Central memory CD8-positive, alpha-beta T cell (primary cell): Measurements from ENCODE around the gene PXYLP1.

Experiments used
- ATAC-seq: fragments of 150-1000 bp; cut with Tn5 transposase; replicated peaks from 2 replicates; pipeline ENCODE4 v1.10.0; 2022; ENCODE audit warnings: mild to moderate bottlenecking, moderate FRiP score, moderate number of reproducible peaks; ENCODE audit not compliant: poor library complexity, severe bottlenecking; ENCODE audit errors: extremely low read depth
- DNase-seq, 2 donors: peaks; one replicate each; pipeline ENCODE4 v3.0.0; 2021; ENCODE audit warnings: low spot score in 2 of 2
- H3K27ac Mint-ChIP-seq: one replicate; pipeline ENCODE4 v1.8.0; 2022; ENCODE audit warnings: low read depth, mild to moderate bottlenecking, moderate library complexity, mixed read lengths
- H3K27me3 Mint-ChIP-seq: one replicate; pipeline ENCODE4 v1.8.0; 2022; ENCODE audit warnings: mixed read lengths
- H3K36me3 Mint-ChIP-seq: one replicate; pipeline ENCODE4 v1.8.0; 2022; ENCODE audit warnings: mild to moderate bottlenecking, moderate library complexity, mixed read lengths; ENCODE audit not compliant: insufficient read depth
- H3K4me1 Mint-ChIP-seq: one replicate; pipeline ENCODE4 v1.8.0; 2022; ENCODE audit warnings: mixed read lengths
- H3K4me3 Mint-ChIP-seq: one replicate; pipeline ENCODE4 v1.8.0; 2022; ENCODE audit warnings: mild to moderate bottlenecking, moderate library complexity, mixed read lengths
- H3K9me3 Mint-ChIP-seq: one replicate; pipeline ENCODE4 v1.8.0; 2022; ENCODE audit warnings: mixed read lengths

The PXYLP1 gene

GRCh38 chr3:141246224-141246957 is 14.8 kb downstream of the PXYLP1 start:
- ATAC-seq (no peak), DNase-seq (no peak)
- no peaks in the 10 kb centered on the region for H3K27me3 Mint-ChIP-seq
- H3K4me3 Mint-ChIP-seq, result no peak overlapping the region
- no peak overlapping the region for H3K27ac Mint-ChIP-seq
- H3K4me1 Mint-ChIP-seq, result peaks cover 13% of the 10 kb centered on the region
- peaks cover 3% of the 10 kb centered on the region for H3K36me3 Mint-ChIP-seq
- no peaks in the 10 kb centered on the region for H3K9me3 Mint-ChIP-seq

GRCh38 chr3:141246958-141247301 is 15.3 kb downstream of the PXYLP1 start:
- DNase-seq (no peak), ATAC-seq (no peak)
- Mint-ChIP-seq H3K27me3 (no peaks in the 10 kb centered on the region), H3K36me3 (peaks cover 3% of the 10 kb centered on the region), H3K9me3 (no peaks in the 10 kb centered on the region), H3K4me3 (no peak overlapping the region), H3K27ac (no peak overlapping the region), H3K4me1 (peaks cover 13% of the 10 kb centered on the region)

GRCh38 chr3:141248064-141248463 is 16.4 kb downstream of the PXYLP1 start:
- no peak overlapping the region for H3K4me3 Mint-ChIP-seq
- ATAC-seq (no peak), DNase-seq (no peak)
- no peaks in the 10 kb centered on the region for H3K9me3 Mint-ChIP-seq
- H3K27ac Mint-ChIP-seq, result no peak overlapping the region
- peaks cover 13% of the 10 kb centered on the region for H3K4me1 Mint-ChIP-seq
- peaks cover 3% of the 10 kb centered on the region for H3K36me3 Mint-ChIP-seq
- no peaks in the 10 kb centered on the region for H3K27me3 Mint-ChIP-seq

- Mint-ChIP-seq H3K4me3 (no peak overlapping the region), H3K36me3 (peaks cover 3% of the 10 kb centered on the region), H3K4me1 (peaks cover 7% of the 10 kb centered on the region), H3K9me3 (no peaks in the 10 kb centered on the region), H3K27me3 (no peaks in the 10 kb centered on the region), H3K27ac (no peak overlapping the region)
- ATAC-seq, result no peak
- no peak for DNase-seq
Observed at GRCh38 chr3:141249041-141249440, 17.4 kb downstream of the PXYLP1 start.

GRCh38 chr3:141250342-141250741 is 18.7 kb downstream of the PXYLP1 start:
- no peaks in the 10 kb centered on the region for H3K27me3 Mint-ChIP-seq
- ATAC-seq (no peak), DNase-seq (no peak)
- H3K27ac Mint-ChIP-seq, result no peak overlapping the region
- H3K4me1 Mint-ChIP-seq, result peaks cover 11% of the 10 kb centered on the region
- H3K9me3 Mint-ChIP-seq, result no peaks in the 10 kb centered on the region
- H3K36me3 Mint-ChIP-seq, result peaks cover 3% of the 10 kb centered on the region
- no peak overlapping the region for H3K4me3 Mint-ChIP-seq

GRCh38 chr3:141250828-141251227 is 19.2 kb downstream of the PXYLP1 start:
- DNase-seq (no peak), ATAC-seq (no peak)
- no peak overlapping the region for H3K4me3 Mint-ChIP-seq
- peaks cover 15% of the 10 kb centered on the region for H3K4me1 Mint-ChIP-seq
- H3K27ac Mint-ChIP-seq, result no peak overlapping the region
- H3K9me3 Mint-ChIP-seq, result no peaks in the 10 kb centered on the region
- H3K36me3 Mint-ChIP-seq, result peaks cover 3% of the 10 kb centered on the region
- H3K27me3 Mint-ChIP-seq, result no peaks in the 10 kb centered on the region

GRCh38 chr3:141253326-141253725 is 21.7 kb downstream of the PXYLP1 start:
- no peak overlapping the region for H3K4me3 Mint-ChIP-seq
- H3K27ac Mint-ChIP-seq, result no peak overlapping the region
- H3K9me3 Mint-ChIP-seq, result no peaks in the 10 kb centered on the region
- ATAC-seq (no peak), DNase-seq (no peak)
- H3K4me1 Mint-ChIP-seq, result peaks cover 20% of the 10 kb centered on the region
- no peaks in the 10 kb centered on the region for H3K27me3 Mint-ChIP-seq
- H3K36me3 Mint-ChIP-seq, result peaks cover 3% of the 10 kb centered on the region

GRCh38 chr3:141253811-141254210 is 22.2 kb downstream of the PXYLP1 start:
- no peak overlapping the region for H3K27ac Mint-ChIP-seq
- no peaks in the 10 kb centered on the region for H3K27me3 Mint-ChIP-seq
- peaks cover 20% of the 10 kb centered on the region for H3K4me1 Mint-ChIP-seq
- no peak overlapping the region for H3K4me3 Mint-ChIP-seq
- ATAC-seq (no peak), DNase-seq (no peak)
- peaks cover 3% of the 10 kb centered on the region for H3K36me3 Mint-ChIP-seq
- H3K9me3 Mint-ChIP-seq, result no peaks in the 10 kb centered on the region

GRCh38 chr3:141255137-141255845 is 23.7 kb downstream of the PXYLP1 start:
- peaks cover 20% of the 10 kb centered on the region for H3K4me1 Mint-ChIP-seq
- ATAC-seq (no peak), DNase-seq (no peak)
- H3K4me3 Mint-ChIP-seq, result no peak overlapping the region
- H3K27ac Mint-ChIP-seq, result no peak overlapping the region
- no peaks in the 10 kb centered on the region for H3K27me3 Mint-ChIP-seq
- H3K9me3 Mint-ChIP-seq, result no peaks in the 10 kb centered on the region
- H3K36me3 Mint-ChIP-seq, result peaks cover 5% of the 10 kb centered on the region

- Mint-ChIP-seq H3K4me1 (peaks cover 21% of the 10 kb centered on the region), H3K4me3 (no peak overlapping the region), H3K9me3 (no peaks in the 10 kb centered on the region), H3K27ac (no peak overlapping the region), H3K27me3 (no peaks in the 10 kb centered on the region), H3K36me3 (peaks cover 5% of the 10 kb centered on the region)
- ATAC-seq, result peak; percentile 89
- DNase-seq, result no peak
Observed at GRCh38 chr3:141255846-141256261, 24.2 kb downstream of the PXYLP1 start.

GRCh38 chr3:141256820-141257219 is 25.2 kb downstream of the PXYLP1 start:
- Mint-ChIP-seq H3K4me1 (peaks cover 31% of the 10 kb centered on the region), H3K9me3 (no peaks in the 10 kb centered on the region), H3K27me3 (no peaks in the 10 kb centered on the region), H3K36me3 (peaks cover 4% of the 10 kb centered on the region), H3K4me3 (no peak overlapping the region), H3K27ac (no peak overlapping the region)
- DNase-seq (no peak), ATAC-seq (no peak)

- ATAC-seq, result no peak
- peaks cover 4% of the 10 kb centered on the region for H3K36me3 Mint-ChIP-seq
- H3K27me3 Mint-ChIP-seq, result no peaks in the 10 kb centered on the region
- no peak for DNase-seq
- H3K9me3 Mint-ChIP-seq, result no peaks in the 10 kb centered on the region
- no peak overlapping the region for H3K4me3 Mint-ChIP-seq
- no peak overlapping the region for H3K27ac Mint-ChIP-seq
- H3K4me1 Mint-ChIP-seq, result peaks cover 26% of the 10 kb centered on the region
Observed at GRCh38 chr3:141257961-141258360, 26.3 kb downstream of the PXYLP1 start.

- Mint-ChIP-seq H3K36me3 (peaks cover 4% of the 10 kb centered on the region), H3K27ac (no peak overlapping the region), H3K4me1 (peaks cover 26% of the 10 kb centered on the region), H3K4me3 (no peak overlapping the region), H3K27me3 (no peaks in the 10 kb centered on the region), H3K9me3 (no peaks in the 10 kb centered on the region)
- DNase-seq, result no peak
- ATAC-seq, result no peak
Observed at GRCh38 chr3:141258973-141259372, 27.3 kb downstream of the PXYLP1 start.
